Right atrium auricular region (tissue), 2 donors: ENCODE measurements around the gene TSSK6. TPM values are rescaled to one million over a fixed set of nuclear protein-coding genes. Genes with fewer than 3 reads are reported as not detected.

Source experiments
- DNase-seq: peaks from one replicate; pipeline ENCODE4 v3.0.0-alpha.2; 2019; ENCODE audit warnings: low spot score
- H3K27ac ChIP-seq, 2 donors: fragments of 200-600 bp; sonication (generic); 1 replicate in 1 of 2; 2 replicates in 1 of 2; pipeline ENCODE4 v1.5.1; 2016 to 2019
- H3K27me3 ChIP-seq, 2 donors: fragments of 200-600 bp; sonication (generic); one replicate each; pipeline versions ENCODE4 v1.5.1 to v1.6.0; 2017 to 2019
- H3K36me3 ChIP-seq: fragments of 200-600 bp; sonication (generic); one replicate; pipeline ENCODE4 v1.5.1; 2016
- H3K4me1 ChIP-seq, 2 donors: fragments of 200-600 bp; sonication (generic); one replicate each; pipeline versions ENCODE4 v1.5.1 to v1.6.0; 2017 to 2019
- H3K4me3 ChIP-seq, 2 donors: fragments of 200-600 bp; sonication (generic); 1 replicate in 1 of 2; 2 replicates in 1 of 2; pipeline ENCODE4 v1.5.1; 2017 to 2019; ENCODE audit warnings: mild to moderate bottlenecking in 1 of 2, moderate library complexity in 1 of 2
- H3K9me3 ChIP-seq, 2 donors: fragments of 200-600 bp; sonication (generic); one replicate each; pipeline ENCODE4 v1.5.1; 2019
- CTCF ChIP-seq, 2 donors: fragments of 200-600 bp; sonication (generic); IDR thresholded peaks; one replicate each; pipeline ENCODE4 v1.5.1; 2019; ENCODE audit warnings: antibody characterized with exemption in 2 of 2
- total RNA-seq, 2 donors: library from RNA; depleted of rRNA; stranded (reverse); fragments of >200 nt; gene quantifications; one replicate each; pipeline ENCODE4 v1.1.0, GENCODE V29; 2016

TSSK6 gene
- total RNA-seq, 2 donors from 2014 or later = 1.2 to 1.3 TPM

GRCh38 chr19:19464339-19465098 lies 50.8 kb downstream of the TSSK6 start:
- H3K4me1 ChIP-seq = peaks cover 0 to 53% of the 10 kb centered on the region in 2 donors
- no peak for DNase-seq
- H3K27me3 ChIP-seq = no peaks in the 10 kb centered on the region
- H3K4me3 ChIP-seq = no peak overlapping the region
- TF ChIP-seq CTCF (IDR thresholded peaks at IDR 0.05) = no peak
- peaks cover 27% of the 10 kb centered on the region for H3K36me3 ChIP-seq
- peaks cover 11 to 21% of the 10 kb centered on the region in 2 donors for H3K9me3 ChIP-seq
- peak overlapping the region; percentile 72 to 76 for H3K27ac ChIP-seq

Other genes with a start within 250 kb of the TSSK6 start
- under 1 TPM; 0.63 to 0.75 TPM for gene TM6SF2, start 242.2 kb downstream of the TSSK6 start, total RNA-seq
- 10 to 100 TPM; 33.7 to 36.6 TPM for gene SUGP1, start 195.0 kb downstream of the TSSK6 start, total RNA-seq
- gene MAU2, start 194.7 kb downstream of the TSSK6 start, total RNA-seq = 10 to 100 TPM; 22.1 to 31.3 TPM
- 10 to 100 TPM; 27.7 to 32.9 TPM for gene GATAD2A, start 109.9 kb downstream of the TSSK6 start, total RNA-seq
- gene NDUFA13, start 677 bp upstream of the TSSK6 start, total RNA-seq = 100 to 1,000 TPM in 1 of 2 donors, 10 to 100 TPM in 1; 59.3 to 198 TPM
- 1 to 10 TPM in 1 of 2 donors, under 1 TPM in 1; 0.85 to 1.5 TPM for gene YJEFN3, start 13.4 kb upstream of the TSSK6 start, total RNA-seq
- under 1 TPM; 0.19 to 0.24 TPM for gene CILP2, start 22.7 kb upstream of the TSSK6 start, total RNA-seq
- not detected for gene PBX4, start 103.1 kb upstream of the TSSK6 start, total RNA-seq
- gene LPAR2, start 112.7 kb upstream of the TSSK6 start, total RNA-seq = 1 to 10 TPM in 1 of 2 donors, under 1 TPM in 1; 0.89 to 3.1 TPM
- 1 to 10 TPM; 2.3 to 4.9 TPM for gene GMIP, start 128.1 kb upstream of the TSSK6 start, total RNA-seq
- 10 to 100 TPM; 23.6 to 62.1 TPM for gene ATP13A1, start 148.1 kb upstream of the TSSK6 start, total RNA-seq
- gene ZNF101, start 153.3 kb upstream of the TSSK6 start, total RNA-seq = 1 to 10 TPM; 3.0 to 3.4 TPM
- 1 to 10 TPM; 2.8 to 4.6 TPM for gene ZNF14, start 217.6 kb upstream of the TSSK6 start, total RNA-seq